Measurements from ENCODE around the gene DLK1. TPM values are rescaled to one million over a fixed set of nuclear protein-coding genes. Genes with fewer than 3 reads are reported as not detected.

The DLK1 gene
- total and polyA plus RNA-seq, 2 of the 13 experiments (the other 11 are each of a cell fraction or from before 2014, with no cell fraction given), result 95.5 to 312 TPM

- TF ChIP-seq ZNF746 (CRISPR knock-in tag; IDR thresholded peaks at IDR 0.05) (peak; percentile 79), ZNF737 (CRISPR knock-in tag; IDR thresholded peaks at IDR 0.05; ENCODE audit: borderline replicate concordance) (no peak), KLF13 (CRISPR knock-in tag; IDR thresholded peaks at IDR 0.05) (no peak), PATZ1 (CRISPR knock-in tag; IDR thresholded peaks at IDR 0.05) (peak; percentile 92), ZNF205 (CRISPR knock-in tag; IDR thresholded peaks at IDR 0.05) (peak; percentile 46; the same call in 1 of the 2 replicates), ZNF883 (CRISPR knock-in tag; IDR thresholded peaks at IDR 0.05; ENCODE audit: not compliant biosample characterization) (no peak), PRDM15 (CRISPR knock-in tag; IDR thresholded peaks at IDR 0.05) (no peak), AFF4 (CRISPR knock-in tag; IDR thresholded peaks at IDR 0.05) (peak; percentile 27; the same call in 1 of the 2 replicates), THAP11 (CRISPR knock-in tag; IDR thresholded peaks at IDR 0.05) (peak; percentile 81), TBX2 (CRISPR knock-in tag; IDR thresholded peaks at IDR 0.05; ENCODE audit: borderline replicate concordance) (peak; percentile 94), PREB (CRISPR knock-in tag; IDR thresholded peaks at IDR 0.05) (no peak), THAP8 (CRISPR knock-in tag; IDR thresholded peaks at IDR 0.05; ENCODE audit: borderline replicate concordance) (no peak; the same call in 1 of the 2 replicates), ZNF414 (CRISPR knock-in tag; IDR thresholded peaks at IDR 0.05) (no peak), ZNF850 (CRISPR knock-in tag; conservative IDR thresholded peaks at IDR 0.05) (no peak), ZNF569 (CRISPR knock-in tag; IDR thresholded peaks at IDR 0.05; ENCODE audit: borderline replicate concordance) (no peak)
Measured at GRCh38 chr14:100750762-100751699, 24.3 kb downstream of the DLK1 start (continued).
